Chondrocyte (in vitro differentiated cells): Measurements from ENCODE around the gene WDR38. TPM values are rescaled to one million over a fixed set of nuclear protein-coding genes. Genes with fewer than 3 reads are reported as not detected.
A peak's percentile ranks its signal among the peaks of the same experiment; 100 is the strongest.

Experiments
- DNase-seq: peaks from one replicate; pipeline ENCODE4 v3.0.0; 2021; ENCODE audit warnings: mixed read lengths, low spot score
- H3K27ac Mint-ChIP-seq: one replicate; pipeline ENCODE4 v1.8.0; 2021; ENCODE audit warnings: mild to moderate bottlenecking, moderate library complexity, mixed read lengths; ENCODE audit not compliant: unreplicated experiment
- H3K27me3 Mint-ChIP-seq: 2 replicates; pipeline ENCODE4 v1.8.0; 2021; ENCODE audit warnings: low read depth, mixed read lengths
- H3K36me3 Mint-ChIP-seq: 2 replicates; pipeline ENCODE4 v1.8.0; 2021; ENCODE audit warnings: low read depth, mixed read lengths
- H3K4me1 Mint-ChIP-seq: 2 replicates; pipeline ENCODE4 v1.8.0; 2021; ENCODE audit warnings: low read depth, mild to moderate bottlenecking, mixed read lengths
- H3K4me3 Mint-ChIP-seq: one replicate; pipeline ENCODE4 v1.8.0; 2021; ENCODE audit warnings: mild to moderate bottlenecking, moderate library complexity, mixed read lengths; ENCODE audit not compliant: unreplicated experiment
- H3K9me3 Mint-ChIP-seq: 2 replicates; pipeline ENCODE4 v1.8.0; 2021; ENCODE audit warnings: low read depth, mixed read lengths
- total RNA-seq: library from RNA; stranded (reverse); gene quantifications from 3 replicates; pipeline ENCODE4 v1.2.1, GENCODE V29; 2021
- TF ChIP-seq, protein P1 (sequence below): fragments of 200-600 bp; sonication (generic); IDR thresholded peaks from 2 replicates; pipeline ENCODE4 v1.5.0; 2021; ENCODE audit warnings: antibody characterized with exemption, mild to moderate bottlenecking, moderate library complexity

Gene WDR38
- total RNA-seq, 1 donor from 2014 or later = not detected

- Mint-ChIP-seq H3K27ac (no peak overlapping the region), H3K27me3 (no peaks in the 10 kb centered on the region), H3K9me3 (no peaks in the 10 kb centered on the region), H3K4me3 (peak overlapping the region; percentile 90), H3K4me1 (peaks cover 36% of the 10 kb centered on the region), H3K36me3 (peaks cover 15% of the 10 kb centered on the region)
- TF ChIP-seq, protein P1, sequence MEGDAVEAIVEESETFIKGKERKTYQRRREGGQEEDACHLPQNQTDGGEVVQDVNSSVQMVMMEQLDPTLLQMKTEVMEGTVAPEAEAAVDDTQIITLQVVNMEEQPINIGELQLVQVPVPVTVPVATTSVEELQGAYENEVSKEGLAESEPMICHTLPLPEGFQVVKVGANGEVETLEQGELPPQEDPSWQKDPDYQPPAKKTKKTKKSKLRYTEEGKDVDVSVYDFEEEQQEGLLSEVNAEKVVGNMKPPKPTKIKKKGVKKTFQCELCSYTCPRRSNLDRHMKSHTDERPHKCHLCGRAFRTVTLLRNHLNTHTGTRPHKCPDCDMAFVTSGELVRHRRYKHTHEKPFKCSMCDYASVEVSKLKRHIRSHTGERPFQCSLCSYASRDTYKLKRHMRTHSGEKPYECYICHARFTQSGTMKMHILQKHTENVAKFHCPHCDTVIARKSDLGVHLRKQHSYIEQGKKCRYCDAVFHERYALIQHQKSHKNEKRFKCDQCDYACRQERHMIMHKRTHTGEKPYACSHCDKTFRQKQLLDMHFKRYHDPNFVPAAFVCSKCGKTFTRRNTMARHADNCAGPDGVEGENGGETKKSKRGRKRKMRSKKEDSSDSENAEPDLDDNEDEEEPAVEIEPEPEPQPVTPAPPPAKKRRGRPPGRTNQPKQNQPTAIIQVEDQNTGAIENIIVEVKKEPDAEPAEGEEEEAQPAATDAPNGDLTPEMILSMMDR = no peak
- DNase-seq = no peak
These were observed 6.7 kb downstream of the WDR38 start for GRCh38 chr9:124859803-124860581.

DNA sequence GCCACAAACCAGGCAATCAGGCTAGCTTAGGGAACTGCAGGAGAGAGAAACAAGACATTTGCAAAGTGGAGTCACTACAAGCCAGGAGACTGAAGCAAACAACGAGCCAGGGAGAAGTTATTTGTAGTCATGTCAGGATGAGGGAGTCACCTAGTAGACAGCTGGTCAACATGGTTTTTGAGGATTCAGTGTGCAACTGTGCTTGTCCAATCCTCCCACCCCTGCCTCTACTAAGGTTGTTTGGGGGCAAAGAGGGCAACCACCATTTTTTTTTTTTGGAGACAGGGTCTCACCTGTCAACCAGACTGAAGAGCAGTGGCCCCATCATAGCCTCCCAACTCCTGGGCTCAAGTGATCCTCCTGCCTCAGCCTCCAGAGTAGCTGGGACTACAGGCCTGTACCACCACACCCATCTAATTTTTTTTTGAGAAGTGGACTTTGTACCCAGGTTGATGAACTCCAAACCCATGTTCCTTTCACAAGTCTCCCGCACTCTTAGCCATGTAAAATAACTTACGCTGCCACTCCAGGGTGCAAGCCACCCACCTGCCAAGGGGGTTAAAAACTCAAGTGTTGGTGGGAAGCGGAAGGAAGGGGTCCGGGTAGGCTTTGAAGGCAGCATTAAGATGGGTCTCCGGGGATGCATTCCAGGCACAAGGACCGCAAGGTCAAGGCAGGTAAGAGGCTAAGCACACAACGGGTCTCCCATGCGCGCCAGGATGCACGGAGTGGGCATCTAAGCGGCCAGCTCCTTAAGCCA, 7.5 kb downstream of the WDR38 start:
- H3K36me3 Mint-ChIP-seq = peaks cover 15% of the 10 kb centered on the region
- H3K27me3 Mint-ChIP-seq = no peaks in the 10 kb centered on the region
- no peak for DNase-seq
- H3K4me1 Mint-ChIP-seq = peaks cover 35% of the 10 kb centered on the region
- peak overlapping the region; percentile 92 for H3K27ac Mint-ChIP-seq
- TF ChIP-seq, protein P1 = no peak
- H3K9me3 Mint-ChIP-seq = no peaks in the 10 kb centered on the region
- H3K4me3 Mint-ChIP-seq = peak overlapping the region; percentile 90

DNA sequence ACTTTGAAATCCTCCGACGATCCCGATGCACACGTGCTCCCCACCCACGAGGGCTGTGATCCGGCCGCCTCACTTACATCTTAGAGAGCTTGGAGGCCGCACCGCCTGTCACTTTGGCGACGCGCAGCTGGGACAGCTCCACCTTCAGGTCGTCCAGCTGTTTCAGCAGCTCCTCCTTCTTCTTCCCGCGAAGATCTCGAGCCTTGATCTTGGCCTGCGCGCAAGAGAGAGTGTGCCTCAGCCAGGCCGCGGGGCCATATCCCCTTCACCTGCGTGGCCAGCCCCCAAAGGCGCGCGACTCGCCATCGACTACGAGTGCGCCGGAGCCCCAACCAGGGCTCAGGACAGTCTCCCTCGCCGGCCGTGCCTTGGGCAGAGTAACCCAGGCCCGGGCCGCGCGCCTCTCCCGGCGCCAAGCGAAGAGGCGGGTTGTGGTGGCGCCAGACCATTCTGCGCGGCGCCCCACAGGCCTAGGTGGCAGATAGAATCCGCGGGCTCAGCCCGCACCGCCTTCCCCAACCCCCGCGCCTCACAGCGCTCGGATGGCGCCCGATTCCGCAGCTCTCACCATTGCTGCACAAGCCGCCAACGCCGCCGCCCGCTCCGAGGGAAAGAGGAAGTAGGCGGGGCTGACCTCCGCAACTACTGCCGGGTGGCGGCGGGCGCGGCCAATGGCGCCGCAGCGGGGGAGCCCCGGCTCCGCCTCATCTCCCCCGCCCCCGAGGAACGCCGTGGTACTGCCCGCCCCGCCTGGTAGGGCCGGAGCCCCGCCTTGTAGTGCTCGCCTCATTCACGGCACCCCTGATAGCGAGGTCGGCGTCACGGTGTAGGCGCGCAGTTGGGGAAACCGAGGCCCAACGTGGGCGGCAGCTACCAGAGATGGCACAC, 8.3 kb downstream of the WDR38 start, which contains the start of the genes ARPC5L and RPL35:
ARPC5L (plus strand) TSS at position 789 of the 888 bp plus-strand sequence. CDS start 7,161 bp downstream, outside the sequence.
RPL35 (minus strand) TSS at position 616 of the 888 bp plus-strand sequence; CDS start at position 571, 45 bp downstream.
- Mint-ChIP-seq H3K9me3 (no peaks in the 10 kb centered on the region), H3K27ac (peak within 1 kb of the TSS; percentile 97), H3K27me3 (no peaks in the 10 kb centered on the region), H3K4me3 (peak within 1 kb of the TSS; percentile 90), H3K4me1 (peaks cover 35% of the 10 kb centered on the region), H3K36me3 (peaks cover 15% of the 10 kb centered on the region)
- TF ChIP-seq, protein P1 = peak; percentile 74
- DNase-seq = peak; percentile 97

GRCh38 chr9:124863371-124863871, 10.2 kb downstream of the WDR38 start:
- Mint-ChIP-seq H3K27me3 (no peaks in the 10 kb centered on the region), H3K4me3 (no peak overlapping the region), H3K27ac (no peak overlapping the region), H3K4me1 (peaks cover 49% of the 10 kb centered on the region), H3K36me3 (peaks cover 12% of the 10 kb centered on the region), H3K9me3 (no peaks in the 10 kb centered on the region)
- TF ChIP-seq, protein P1 = no peak
- no peak for DNase-seq
